Natural killer cell treated with Interleukin-12 subunit alpha and Interleukin-12 subunit beta and Interleukin-15 and Interleukin-18, amount 100 ng/mL, for 72 hours (primary cell): ENCODE measurements around the gene FLCN. TPM values are rescaled to one million over a fixed set of nuclear protein-coding genes. Genes with fewer than 3 reads are reported as not detected.

Experiments used
- ATAC-seq, 2 donors: fragments of 150-1000 bp; cut with Tn5 transposase in 1 of 2; sonication (Bioruptor Pico), chemical (Tn5 transposase) in 1 of 2; 2 replicates each; pipeline ENCODE4 v1.10.0; 2021
- DNase-seq: peaks from one replicate; pipeline ENCODE4 v3.0.0; 2022; ENCODE audit warnings: low spot score
- H3K27ac Mint-ChIP-seq, 2 donors: 1 replicate in 1 of 2; 2 replicates in 1 of 2; pipeline ENCODE4 v1.8.0; 2022; ENCODE audit warnings: mixed read lengths in 2 of 2, mild to moderate bottlenecking in 1 of 2, moderate library complexity in 1 of 2
- H3K27me3 Mint-ChIP-seq, 2 donors: 1 replicate in 1 of 2; 2 replicates in 1 of 2; pipeline ENCODE4 v1.8.0; 2022; ENCODE audit warnings: mixed read lengths in 2 of 2
- H3K36me3 Mint-ChIP-seq: one replicate; pipeline ENCODE4 v1.8.0; 2022; ENCODE audit warnings: mixed read lengths
- H3K4me1 Mint-ChIP-seq, 2 donors: 1 replicate in 1 of 2; 2 replicates in 1 of 2; pipeline ENCODE4 v1.8.0; 2022; ENCODE audit warnings: low read depth in 2 of 2, mixed read lengths in 2 of 2, mild to moderate bottlenecking in 1 of 2
- H3K4me3 Mint-ChIP-seq: one replicate; pipeline ENCODE4 v1.8.0; 2022; ENCODE audit warnings: mixed read lengths
- H3K9me3 Mint-ChIP-seq: 2 replicates; pipeline ENCODE4 v1.8.0; 2022; ENCODE audit warnings: mixed read lengths
- total RNA-seq, 2 donors: library from RNA; stranded (reverse); gene quantifications; one replicate each; pipeline ENCODE4 v1.2.3, GENCODE V29; 2022

FLCN gene
- total RNA-seq, 2 donors from 2014 or later = 41.2 to 43.8 TPM

- Mint-ChIP-seq H3K9me3 (no peaks in the 10 kb centered on the region), H3K4me1 (no peaks in the 10 kb centered on the region), H3K4me3 (no peak overlapping the region), H3K36me3 (peaks cover 11% of the 10 kb centered on the region), H3K27ac (no peak overlapping the region), H3K27me3 (no peaks in the 10 kb centered on the region)
- ATAC-seq (no peak), DNase-seq (no peak)
Observed at GRCh38 chr17:17213775-17214174, 23.2 kb downstream of the FLCN start.

GRCh38 chr17:17207998-17208397 lies 29.0 kb downstream of the FLCN start:
- no peak for ATAC-seq
- Mint-ChIP-seq H3K36me3 (no peaks in the 10 kb centered on the region), H3K4me1 (peaks cover 20 to 26% of the 10 kb centered on the region in 2 donors), H3K27ac (no peak overlapping the region), H3K4me3 (no peak overlapping the region), H3K27me3 (no peaks in the 10 kb centered on the region), H3K9me3 (no peaks in the 10 kb centered on the region)
- DNase-seq = no peak

DNA sequence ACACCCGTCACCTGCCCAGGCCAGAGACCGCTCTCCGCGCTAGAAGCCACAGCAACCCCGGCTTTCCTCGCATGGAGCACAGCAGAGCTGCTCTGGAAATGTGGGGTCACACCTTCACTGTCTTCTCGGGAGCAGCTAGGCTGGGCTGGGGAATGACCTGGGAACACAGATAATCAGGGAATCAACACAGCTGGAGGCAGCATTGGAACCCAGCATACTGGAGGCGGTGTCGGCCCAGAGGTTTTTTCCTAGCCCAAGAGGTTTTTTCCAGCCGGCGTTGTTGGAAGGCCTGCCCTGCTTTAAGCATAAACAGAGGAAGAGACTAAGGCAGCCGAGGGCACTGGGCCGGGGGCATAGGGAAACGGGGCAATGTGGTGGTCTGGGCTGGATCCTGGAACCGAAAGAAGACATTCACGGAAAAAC lies 30.0 kb downstream of the FLCN start:
- Mint-ChIP-seq H3K27ac (no peak overlapping the region), H3K36me3 (no peaks in the 10 kb centered on the region), H3K27me3 (no peaks in the 10 kb centered on the region), H3K4me1 (peaks cover 20 to 29% of the 10 kb centered on the region in 2 donors), H3K9me3 (no peaks in the 10 kb centered on the region), H3K4me3 (peak overlapping the region; percentile 32)
- DNase-seq (no peak), ATAC-seq (no peak)

DNA sequence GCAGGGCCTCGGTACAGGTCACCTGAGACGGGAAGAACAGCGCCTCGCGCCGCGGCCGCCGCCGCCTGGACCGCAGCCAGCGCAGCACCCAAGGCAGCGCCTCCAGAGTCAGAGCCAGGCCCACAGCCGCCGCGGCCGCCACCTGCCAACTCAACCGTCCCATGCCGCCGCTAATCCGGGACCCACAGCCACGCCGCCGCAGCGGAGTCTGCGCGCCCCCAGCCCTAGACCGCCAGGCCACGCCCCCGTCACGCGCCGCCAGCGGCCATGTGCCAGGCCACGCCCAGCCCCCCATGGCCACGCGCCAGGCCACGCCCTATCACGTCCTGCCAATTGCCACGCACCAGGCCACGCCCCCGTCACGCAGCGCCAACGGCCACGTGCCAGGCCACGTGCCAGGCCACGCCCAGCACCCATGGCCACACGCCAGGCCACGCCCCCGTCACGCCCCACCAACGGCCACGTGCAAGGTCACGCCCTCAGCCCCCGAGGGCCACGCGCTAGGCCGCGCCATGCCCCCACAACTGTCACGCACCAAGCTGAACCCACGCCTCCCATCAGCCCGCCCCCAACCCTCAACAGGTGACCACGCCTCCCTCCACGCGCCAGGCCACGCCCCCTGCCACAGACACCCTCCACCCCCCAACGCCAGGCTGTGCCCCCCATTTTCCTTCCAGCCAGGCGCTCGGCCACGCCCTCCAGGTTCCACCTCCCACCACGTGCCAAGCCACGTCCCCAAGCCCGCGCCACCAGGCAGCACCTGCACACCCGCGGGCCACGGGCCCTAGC lies 30.6 kb downstream of the FLCN start, which contains the start of gene PLD6:
TSS of gene PLD6 (minus strand) at position 210 of the 789 bp plus-strand sequence. CDS start at position 163, 47 bp downstream.
- peak; percentile 80 to 85 for ATAC-seq
- no peaks in the 10 kb centered on the region for H3K36me3 Mint-ChIP-seq
- no peaks in the 10 kb centered on the region for H3K9me3 Mint-ChIP-seq
- no peaks in the 10 kb centered on the region for H3K27me3 Mint-ChIP-seq
- DNase-seq = peak; percentile 85
- peak within 1 kb of the TSS; percentile 68 to 87 for H3K27ac Mint-ChIP-seq
- peak within 1 kb of the TSS; percentile 83 for H3K4me3 Mint-ChIP-seq
- peaks cover 20 to 29% of the 10 kb centered on the region in 2 donors for H3K4me1 Mint-ChIP-seq

- peaks cover 20 to 29% of the 10 kb centered on the region in 2 donors for H3K4me1 Mint-ChIP-seq
- H3K27me3 Mint-ChIP-seq = no peaks in the 10 kb centered on the region
- ATAC-seq = peak; percentile 30 to 62
- no peaks in the 10 kb centered on the region for H3K36me3 Mint-ChIP-seq
- no peaks in the 10 kb centered on the region for H3K9me3 Mint-ChIP-seq
- H3K4me3 Mint-ChIP-seq = peak overlapping the region; percentile 83
- peak overlapping the region; percentile 68 to 87 for H3K27ac Mint-ChIP-seq
- DNase-seq = no peak
Observed at GRCh38 chr17:17205368-17206123, 31.4 kb downstream of the FLCN start.

DNA sequence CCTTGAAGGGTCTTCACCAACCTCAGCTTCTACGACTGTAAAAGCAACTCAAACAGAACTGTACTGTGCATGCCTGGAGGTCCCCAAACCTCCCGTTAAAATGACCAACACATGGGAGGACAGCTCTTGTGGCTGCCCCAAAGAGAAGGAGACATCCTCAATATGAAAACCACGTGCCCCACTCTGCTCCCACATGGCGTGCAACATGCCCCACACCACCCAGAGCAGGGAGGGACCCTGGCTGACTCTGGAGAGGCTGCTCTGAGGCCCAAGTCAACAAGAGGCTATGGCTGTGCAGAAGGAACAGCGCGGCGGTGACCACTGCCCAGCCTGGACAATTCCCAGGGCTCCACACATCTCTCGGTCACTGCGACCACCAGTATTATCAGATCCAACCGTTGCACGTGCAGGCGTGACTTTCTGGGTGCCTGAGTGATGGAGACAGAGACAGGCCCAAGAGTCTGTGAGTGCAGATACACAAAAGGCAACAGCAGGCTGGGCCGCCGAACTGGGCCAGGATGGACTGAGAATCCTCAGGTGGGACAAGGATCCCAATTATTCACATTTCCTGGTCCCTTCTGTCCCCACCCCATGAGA lies 32.2 kb downstream of the FLCN start:
- H3K9me3 Mint-ChIP-seq = no peaks in the 10 kb centered on the region
- peak overlapping the region; percentile 68 to 87 for H3K27ac Mint-ChIP-seq
- peaks cover 20 to 29% of the 10 kb centered on the region in 2 donors for H3K4me1 Mint-ChIP-seq
- no peak for DNase-seq
- no peak for ATAC-seq
- H3K27me3 Mint-ChIP-seq = no peaks in the 10 kb centered on the region
- peak overlapping the region; percentile 83 for H3K4me3 Mint-ChIP-seq
- H3K36me3 Mint-ChIP-seq = no peaks in the 10 kb centered on the region

GRCh38 chr17:17204041-17204591 lies 32.9 kb downstream of the FLCN start:
- Mint-ChIP-seq H3K4me3 (peak overlapping the region; percentile 83), H3K4me1 (peaks cover 20 to 29% of the 10 kb centered on the region in 2 donors), H3K36me3 (no peaks in the 10 kb centered on the region), H3K27me3 (no peaks in the 10 kb centered on the region), H3K27ac (peak overlapping the region; percentile 68 to 87), H3K9me3 (no peaks in the 10 kb centered on the region)
- ATAC-seq = peak; percentile 37 to 62
- DNase-seq = peak; percentile 73

DNA sequence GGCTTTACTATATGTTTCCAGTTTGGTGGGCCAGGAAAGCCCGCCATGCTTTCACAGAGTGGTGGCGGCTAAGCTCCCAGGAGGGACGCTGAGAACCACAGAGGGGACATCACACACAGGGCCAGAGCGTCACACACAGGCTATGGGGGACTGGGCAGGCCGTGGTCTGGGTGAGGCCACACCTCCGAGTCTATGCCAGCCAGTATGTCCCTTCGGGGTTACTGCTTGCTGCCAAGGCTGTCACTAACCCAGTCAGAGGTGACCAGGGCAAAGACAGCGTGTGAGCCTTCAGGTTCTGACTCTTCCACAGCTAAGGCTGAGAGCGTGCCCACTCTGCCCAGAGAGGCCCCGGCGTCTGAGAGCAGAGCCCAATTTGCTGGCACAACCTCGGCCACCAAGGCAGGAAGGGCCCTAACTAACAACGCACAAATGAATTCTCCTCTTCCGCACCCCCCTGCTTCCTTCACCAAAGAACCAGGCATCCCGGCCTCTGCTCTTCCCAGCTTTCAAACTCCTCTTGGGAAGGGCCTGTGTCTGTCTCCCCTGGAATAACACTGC lies 33.7 kb downstream of the FLCN start:
- Mint-ChIP-seq H3K27ac (peak overlapping the region; percentile 68 to 87), H3K4me3 (peak overlapping the region; percentile 83), H3K9me3 (no peaks in the 10 kb centered on the region), H3K27me3 (no peaks in the 10 kb centered on the region), H3K36me3 (no peaks in the 10 kb centered on the region), H3K4me1 (peaks cover 20 to 29% of the 10 kb centered on the region in 2 donors)
- DNase-seq (no peak), ATAC-seq (no peak)

- Mint-ChIP-seq H3K27ac (no peak overlapping the region), H3K36me3 (no peaks in the 10 kb centered on the region), H3K9me3 (no peaks in the 10 kb centered on the region), H3K27me3 (no peaks in the 10 kb centered on the region), H3K4me1 (peaks cover 27 to 30% of the 10 kb centered on the region in 2 donors), H3K4me3 (no peak overlapping the region)
- no peak for DNase-seq
- ATAC-seq = no peak
Observed at GRCh38 chr17:17201907-17202306, 35.1 kb downstream of the FLCN start.

- Mint-ChIP-seq H3K27ac (no peak overlapping the region), H3K36me3 (no peaks in the 10 kb centered on the region)
Observed at GRCh38 chr17:17201271-17201670, 35.7 kb downstream of the FLCN start.

GRCh38 chr17:17200831-17201230 lies 36.1 kb downstream of the FLCN start:
- ATAC-seq = no peak
- Mint-ChIP-seq H3K27ac (no peak overlapping the region), H3K4me1 (peaks cover 24 to 27% of the 10 kb centered on the region in 2 donors), H3K9me3 (no peaks in the 10 kb centered on the region), H3K36me3 (no peaks in the 10 kb centered on the region), H3K27me3 (no peaks in the 10 kb centered on the region), H3K4me3 (no peak overlapping the region)
- DNase-seq = no peak

More at GRCh38 chr17:17201271-17201670, 35.7 kb downstream of the FLCN start:
- Mint-ChIP-seq H3K9me3 (no peaks in the 10 kb centered on the region), H3K4me3 (no peak overlapping the region), H3K4me1 (peaks cover 24 to 27% of the 10 kb centered on the region in 2 donors), H3K27me3 (no peaks in the 10 kb centered on the region)
- DNase-seq (no peak), ATAC-seq (no peak)

DNA sequence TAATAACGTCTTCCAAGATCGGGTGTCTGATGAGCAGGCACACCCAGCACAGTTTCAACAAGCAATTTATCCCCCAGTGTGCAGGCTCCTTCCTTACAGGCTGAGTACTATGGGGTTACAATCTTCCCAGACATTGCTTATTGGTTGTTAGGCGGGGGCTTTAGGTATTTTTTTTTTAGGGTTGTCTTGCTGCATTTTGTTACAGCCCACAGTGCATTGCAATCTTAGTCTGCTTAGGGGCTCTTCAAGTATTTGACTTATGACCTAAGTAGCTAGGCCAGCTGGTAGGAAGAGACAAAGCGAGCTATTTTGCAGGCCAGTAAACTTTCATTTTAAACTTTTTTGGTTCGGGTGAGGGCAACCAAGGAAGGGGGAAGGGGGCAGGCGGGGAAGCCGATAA lies 36.7 kb downstream of the FLCN start:
- no peak for ATAC-seq

DNA sequence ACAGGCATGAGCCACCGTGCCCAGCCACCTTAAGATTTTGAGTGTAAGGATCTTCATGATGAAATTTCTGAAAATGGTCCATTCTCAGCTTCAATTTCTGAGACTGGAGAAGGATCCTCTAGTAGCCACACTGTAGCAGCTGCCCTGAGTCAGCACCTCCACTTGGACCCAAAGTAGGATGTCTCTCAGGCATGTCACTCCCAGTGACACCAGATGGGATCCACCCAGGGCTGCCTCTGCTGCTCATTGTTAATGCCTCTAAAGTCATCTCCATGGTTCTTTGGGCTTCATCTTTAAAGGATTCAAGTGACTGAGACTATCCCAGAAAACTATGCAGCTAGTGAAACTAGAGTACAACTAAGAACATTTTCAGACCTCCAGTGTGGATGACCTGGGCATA lies 38.7 kb downstream of the FLCN start:
- H3K4me1 Mint-ChIP-seq = peaks cover 8% of the 10 kb centered on the region in 2 donors
- no peaks in the 10 kb centered on the region for H3K27me3 Mint-ChIP-seq
- no peaks in the 10 kb centered on the region for H3K36me3 Mint-ChIP-seq
- no peak overlapping the region for H3K4me3 Mint-ChIP-seq
- H3K27ac Mint-ChIP-seq = no peak overlapping the region
- no peak for DNase-seq
- no peaks in the 10 kb centered on the region for H3K9me3 Mint-ChIP-seq
- ATAC-seq = no peak

More for the DNA sequence above, 36.7 kb downstream of the FLCN start:
- Mint-ChIP-seq H3K27ac (no peak overlapping the region), H3K36me3 (no peaks in the 10 kb centered on the region), H3K9me3 (no peaks in the 10 kb centered on the region), H3K4me3 (no peak overlapping the region), H3K4me1 (peaks cover 24 to 27% of the 10 kb centered on the region in 2 donors), H3K27me3 (no peaks in the 10 kb centered on the region)
- no peak for DNase-seq
